CD4-positive, alpha-beta T cell treated with Interleukin-1 beta for 1 hour (primary cell): Measurements from ENCODE around the gene RTL10.

ENCODE experiments used
- DNase-seq, 2 donors: peaks; one replicate each; pipeline ENCODE4 v3.0.0-alpha.2; 2020 to 2022

Gene RTL10

GRCh38 chr22:19875531-19876313 lies 21.0 kb upstream of the RTL10 start:
- no peak for DNase-seq

DNA sequence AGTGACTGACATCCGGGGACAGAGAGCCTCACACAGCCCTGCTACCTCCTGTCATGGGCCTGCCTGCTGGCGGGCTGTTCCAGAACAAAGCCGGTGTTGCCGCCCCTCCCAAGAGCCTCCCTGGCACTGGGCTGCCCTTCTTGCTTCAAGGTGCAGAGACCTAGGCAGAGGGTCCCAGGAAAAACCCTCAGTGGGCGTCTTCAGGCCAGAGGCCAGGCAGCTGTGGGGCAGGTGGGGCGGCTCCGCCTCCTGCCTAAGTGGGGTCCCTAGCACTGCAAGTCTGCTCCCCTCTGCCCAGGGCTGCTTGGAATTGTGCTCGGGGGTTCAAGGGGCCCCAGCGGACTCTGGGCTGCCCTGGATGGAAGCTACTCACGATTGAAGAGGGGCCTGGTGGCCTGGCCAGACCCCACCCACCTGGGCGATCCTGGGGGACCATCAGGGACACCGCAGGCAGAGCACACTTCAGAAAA lies 20.4 kb upstream of the RTL10 start:
- no peak for DNase-seq

GRCh38 chr22:19874307-19875060 lies 19.8 kb upstream of the RTL10 start:
- DNase-seq: peak in 1 of 2 donors; percentile 20

- DNase-seq: no peak
These were observed 19.3 kb upstream of the RTL10 start for GRCh38 chr22:19873960-19874306.

GRCh38 chr22:19873138-19873959 lies 18.7 kb upstream of the RTL10 start:
- DNase-seq: no peak

GRCh38 chr22:19872779-19873137 lies 18.1 kb upstream of the RTL10 start:
- DNase-seq: no peak

DNA sequence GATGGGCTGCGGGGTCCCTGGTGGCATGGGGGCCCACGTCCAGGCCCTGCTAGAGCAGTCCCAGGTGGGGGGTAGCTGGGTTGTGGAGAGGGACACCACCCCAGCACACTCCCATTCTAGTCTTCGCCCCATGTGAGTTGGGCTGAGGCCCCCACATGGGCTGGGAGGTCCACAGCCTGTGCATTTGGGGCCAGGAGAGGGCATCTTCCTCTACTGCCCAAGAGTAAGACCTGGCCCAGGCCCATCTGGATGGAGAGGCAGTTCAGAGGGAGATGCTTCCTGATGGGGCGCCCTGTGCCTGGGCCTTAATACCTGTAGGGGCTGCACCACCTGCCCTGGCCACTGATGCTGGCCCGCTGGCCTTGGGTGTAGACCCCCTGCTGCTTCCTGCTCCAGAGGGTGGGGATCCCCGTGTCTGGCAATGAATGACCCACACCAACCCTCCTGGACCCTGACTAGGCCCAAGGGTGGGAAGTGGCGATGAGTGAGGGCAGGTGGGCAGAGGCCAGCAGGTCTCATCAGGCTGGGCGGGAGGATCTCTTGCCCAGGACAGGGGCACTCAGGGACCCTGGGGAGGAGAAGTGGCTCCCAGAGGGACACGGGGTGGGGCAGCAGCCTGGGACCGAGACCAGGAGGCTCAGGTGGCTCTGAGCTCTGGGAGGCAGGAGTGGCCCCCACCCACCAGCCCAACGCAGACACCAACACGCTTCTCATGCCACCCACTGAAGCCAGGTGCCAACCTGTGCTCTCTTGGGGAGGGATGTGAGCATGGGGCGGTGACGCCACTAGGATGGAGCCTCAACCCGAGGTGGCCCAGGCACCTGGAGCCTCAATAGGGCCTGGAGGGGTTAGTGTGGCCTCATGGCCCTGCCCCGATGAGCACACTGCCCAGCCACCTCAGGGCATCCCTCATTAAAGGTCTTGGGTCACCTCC lies 17.4 kb upstream of the RTL10 start:
- no peak for DNase-seq

DNA sequence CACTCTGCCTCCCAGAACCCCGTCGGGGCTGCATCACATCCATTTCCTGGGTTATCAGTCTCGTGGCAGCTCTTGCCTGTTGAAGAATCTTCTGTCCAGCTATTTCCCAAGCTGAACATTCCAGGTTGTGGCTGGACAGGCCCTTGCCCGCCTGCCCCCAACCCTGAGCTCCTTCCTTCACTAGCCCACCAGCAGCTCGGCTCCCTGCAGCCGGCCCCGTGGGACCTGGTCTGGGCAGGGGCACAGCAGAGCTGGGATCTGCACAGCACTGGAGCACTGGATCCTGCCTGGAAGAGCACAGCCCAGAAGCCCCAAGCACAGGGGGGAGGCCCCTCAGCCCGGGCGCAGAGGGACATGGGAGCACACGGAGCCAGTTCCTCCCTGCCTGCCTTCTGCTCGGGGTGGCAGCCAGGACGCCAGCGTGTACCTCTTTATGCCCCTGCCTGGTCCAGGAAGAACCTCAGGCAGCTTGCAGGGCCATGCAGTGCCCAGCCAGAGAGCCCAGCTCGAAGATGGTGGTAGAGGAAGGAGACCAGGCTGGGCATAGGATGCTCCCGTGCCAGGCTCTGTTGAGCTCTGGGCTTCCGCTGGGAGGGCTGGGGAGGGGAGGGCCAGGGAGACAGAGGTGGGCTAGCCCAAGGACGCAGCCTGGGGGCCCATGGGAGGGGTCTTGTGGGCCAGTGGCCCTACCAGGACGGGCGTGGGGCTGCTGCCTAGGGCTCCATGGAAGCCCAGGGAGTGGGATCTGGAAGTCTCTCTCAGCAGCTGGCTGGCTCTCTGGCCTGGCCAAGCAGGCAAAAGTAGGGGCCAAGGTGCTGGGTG lies 16.6 kb upstream of the RTL10 start:
- no peak for DNase-seq

DNA sequence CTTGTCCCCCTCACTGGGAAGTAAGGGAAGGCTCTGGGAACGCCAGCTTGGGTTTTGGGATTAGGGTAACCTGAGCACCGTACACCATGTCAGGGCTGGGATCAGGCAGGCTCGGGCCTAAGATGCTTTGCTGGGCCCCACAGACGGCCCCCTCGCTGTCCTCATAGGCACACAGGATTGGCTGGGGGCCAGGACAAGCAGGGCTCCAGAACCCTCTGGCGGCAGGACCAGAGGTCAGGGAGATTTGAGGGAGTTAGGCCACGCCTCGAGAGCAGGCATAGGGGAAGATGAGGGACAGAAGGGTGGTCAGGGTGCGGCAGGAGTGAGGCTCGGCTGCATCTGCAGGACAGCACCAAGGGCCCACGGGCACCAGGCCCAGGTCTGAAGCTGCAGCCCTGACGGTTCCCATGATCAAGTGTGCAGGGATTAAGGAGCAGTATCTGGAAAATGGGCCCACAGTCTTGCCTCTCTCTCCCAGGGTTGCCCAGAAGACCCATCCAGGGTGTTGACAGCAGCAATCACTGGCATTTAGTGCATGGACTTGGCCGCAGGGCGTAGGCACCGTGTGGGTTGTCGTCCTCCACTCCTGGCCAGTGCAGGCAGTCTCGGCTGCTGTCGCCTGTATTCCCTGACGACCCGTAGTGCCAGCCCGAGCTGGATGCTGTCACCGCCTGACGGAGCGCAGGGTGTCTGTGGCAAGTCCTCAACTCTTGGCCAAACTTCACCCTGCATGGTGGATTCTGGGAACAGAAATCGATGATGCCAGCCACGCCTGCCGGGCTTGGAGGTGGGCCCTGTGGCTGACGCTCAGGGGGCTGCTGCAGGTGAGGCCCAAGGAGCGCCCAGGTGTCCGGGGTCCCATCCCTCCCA lies 15.7 kb upstream of the RTL10 start:
- DNase-seq: no peak

DNA sequence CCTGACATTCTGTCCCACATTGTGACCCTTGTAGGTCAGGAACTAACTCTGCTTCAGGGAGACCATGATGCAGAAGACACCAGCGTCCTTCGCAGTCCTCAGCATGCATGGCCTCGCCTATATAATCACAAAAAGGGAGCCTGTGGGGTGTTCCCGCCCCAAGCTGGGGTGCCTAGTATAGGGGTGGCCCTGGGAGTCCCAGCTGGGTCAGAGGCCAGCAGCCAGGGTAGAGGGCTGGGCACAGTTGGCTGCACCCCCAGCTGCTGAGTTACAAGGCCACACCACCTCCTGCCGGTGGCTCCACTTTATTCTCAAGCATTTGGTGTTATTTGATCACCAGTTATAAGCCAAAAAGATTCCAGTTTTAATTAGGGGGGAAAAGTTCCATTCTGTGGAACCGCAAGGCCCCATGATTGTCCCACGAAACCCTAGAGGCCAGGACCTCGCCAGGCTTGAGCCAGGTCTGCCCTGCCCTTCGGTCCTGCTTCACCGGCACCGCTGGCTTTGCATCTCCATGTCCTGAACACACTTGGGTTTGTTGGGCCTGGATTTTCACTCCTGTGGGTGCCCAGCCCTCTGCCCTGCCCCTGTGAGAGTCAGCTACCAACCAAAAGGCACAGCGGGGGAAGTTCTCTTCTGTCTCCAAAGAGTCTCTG lies 15.0 kb upstream of the RTL10 start:
- DNase-seq: no peak

DNA sequence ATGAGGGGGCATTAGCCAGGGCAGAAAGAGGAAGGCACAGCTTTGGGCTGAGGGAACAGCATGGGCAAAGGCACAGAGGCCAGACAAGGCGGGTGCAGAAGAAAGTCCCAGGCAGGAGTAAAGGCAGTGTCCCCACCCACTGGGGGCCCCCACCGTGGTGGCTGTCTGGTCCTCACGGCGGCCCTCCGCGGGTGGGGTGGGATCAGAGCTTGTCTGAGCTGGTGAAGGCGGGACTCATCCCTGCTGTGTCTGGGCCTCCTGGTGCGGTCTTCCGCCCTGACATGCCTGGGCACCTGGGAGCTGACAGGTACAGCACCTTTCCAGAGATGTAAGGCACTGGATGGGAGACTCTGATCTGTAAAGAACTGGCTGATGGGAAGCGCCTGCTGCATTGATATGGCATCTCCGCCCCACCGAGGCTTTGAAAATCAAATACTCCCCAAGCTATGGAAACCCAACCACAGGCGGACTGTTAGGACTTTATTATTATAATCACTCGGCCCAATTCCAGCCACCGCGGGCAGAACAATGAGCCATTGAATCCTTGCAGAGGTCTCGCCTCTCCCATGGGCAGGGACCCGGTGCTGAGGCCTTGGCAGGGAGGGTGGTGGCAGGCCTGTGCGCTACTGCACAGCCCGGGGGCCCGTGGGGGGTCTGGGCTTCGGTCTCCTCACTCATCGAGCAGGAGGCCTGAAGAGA lies 14.2 kb upstream of the RTL10 start:
- no peak for DNase-seq

DNA sequence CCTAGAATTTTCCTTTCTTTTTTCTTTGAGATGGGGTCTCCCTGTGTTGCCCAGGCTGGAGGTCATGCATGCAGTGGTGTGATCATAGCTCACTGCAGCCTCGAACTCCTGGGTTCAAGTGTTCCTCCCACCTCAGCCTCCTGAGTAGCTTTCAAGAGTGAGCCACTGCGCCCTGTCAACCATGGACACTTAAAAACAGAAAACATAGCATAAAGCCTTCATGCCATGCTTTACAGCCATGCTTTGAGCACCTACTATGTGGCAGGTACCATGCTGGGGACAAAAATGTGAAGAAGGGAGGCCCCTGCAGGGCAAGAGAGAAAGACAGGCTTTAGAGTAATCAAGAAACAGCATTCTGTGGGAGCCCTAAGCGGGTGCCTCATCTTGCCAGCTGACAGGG lies 13.7 kb upstream of the RTL10 start:
- no peak for DNase-seq

DNA sequence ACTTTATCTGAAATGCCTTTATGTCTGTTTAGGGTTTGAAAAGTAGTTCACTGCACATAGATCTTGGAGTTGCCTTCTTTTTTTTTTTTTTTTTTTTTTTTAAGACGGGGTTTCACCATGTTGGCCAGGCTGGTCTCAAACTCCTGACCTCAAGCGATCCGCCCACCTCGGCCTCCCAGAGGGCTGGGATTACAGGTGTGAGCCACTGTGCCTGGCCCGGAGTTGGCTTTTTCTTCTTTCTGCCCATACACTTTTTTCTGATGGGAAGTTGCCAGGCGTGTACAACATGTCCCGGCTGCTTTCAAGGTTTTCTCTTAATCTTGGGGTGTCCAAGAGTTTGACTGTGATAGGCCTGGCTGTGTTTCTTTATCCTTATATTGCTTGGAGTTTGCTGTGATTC lies 12.9 kb upstream of the RTL10 start:
- no peak for DNase-seq

DNA sequence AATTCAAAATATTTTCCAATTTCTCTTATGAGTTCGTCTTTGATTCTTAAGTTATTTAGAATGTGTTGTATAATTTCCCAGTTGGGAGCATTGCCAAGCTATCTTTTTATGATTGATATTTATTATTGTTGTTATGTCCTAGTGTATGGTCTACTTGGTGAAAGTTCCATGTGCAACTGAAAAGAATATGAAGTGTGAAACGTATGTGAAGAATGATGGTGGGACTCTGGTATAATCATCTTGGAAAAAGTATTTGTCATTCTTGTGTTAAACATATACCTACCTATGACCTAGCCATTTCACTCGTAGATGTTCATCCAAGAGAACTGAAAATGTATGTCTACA lies 12.0 kb upstream of the RTL10 start:
- no peak for DNase-seq

- DNase-seq: no peak
These were observed 10.6 kb upstream of the RTL10 start for GRCh38 chr22:19865141-19865829.

- no peak for DNase-seq
These were observed 9.9 kb upstream of the RTL10 start for GRCh38 chr22:19864538-19865106.

- DNase-seq: no peak
These were observed 8.9 kb upstream of the RTL10 start for GRCh38 chr22:19863571-19863970.

DNA sequence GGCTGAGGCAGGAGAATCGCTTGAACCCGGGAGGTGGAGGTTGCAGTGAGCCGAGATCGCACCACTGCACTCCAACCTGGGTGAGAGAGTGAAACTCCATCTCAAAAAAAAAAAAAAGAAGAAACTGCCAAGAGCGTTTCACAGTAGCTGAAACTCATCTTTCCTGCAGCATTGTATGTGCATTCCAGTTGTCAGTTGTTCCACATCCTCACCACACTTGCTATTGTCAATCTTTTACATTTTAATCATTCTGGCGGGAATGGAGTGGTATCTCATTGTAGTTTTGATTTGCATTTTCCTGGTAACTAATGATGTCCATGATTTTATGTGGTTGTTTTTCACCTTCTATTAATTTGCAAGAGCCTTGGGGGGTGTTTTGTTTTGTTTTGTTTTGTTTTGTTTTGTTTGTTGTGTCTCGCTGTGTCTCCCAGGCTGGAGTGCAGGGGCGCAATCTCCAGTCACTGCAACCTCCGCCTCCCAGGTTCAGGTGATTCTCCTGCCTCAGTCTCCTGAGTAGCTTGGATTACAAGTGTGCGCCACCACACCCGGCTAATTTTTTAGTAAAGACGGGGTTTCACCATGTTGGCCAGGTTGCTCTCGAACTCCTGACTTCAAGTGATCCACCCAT lies 8.1 kb upstream of the RTL10 start:
- no peak for DNase-seq
